ES-I3 (cell line): ENCODE results near the gene ZNF330.
"Not testable (repeated sequence)": the region's sequence is repeated elsewhere in the genome, so short reads cannot be mapped to it uniquely, and the experiment has no call there.

Experiments used
- H3K36me3 ChIP-seq: 2 replicates; pipeline ENCODE4 v1.6.1; 2013; ENCODE audit warnings: mild to moderate bottlenecking, low read length, control low read depth, moderate library complexity; ENCODE audit not compliant: insufficient read depth
- H3K4me1 ChIP-seq: 2 replicates; pipeline ENCODE4 v1.6.1; 2013; ENCODE audit warnings: mild to moderate bottlenecking, control low read depth, low read length; ENCODE audit not compliant: insufficient read depth
- H3K9ac ChIP-seq: 2 replicates; pipeline ENCODE4 v1.6.1; 2013; ENCODE audit warnings: low read depth, mild to moderate bottlenecking, low read length, moderate library complexity
- H3K9me3 ChIP-seq: 2 replicates; pipeline ENCODE4 v1.6.1; 2013; ENCODE audit warnings: mild to moderate bottlenecking, low read length, moderate library complexity; ENCODE audit not compliant: control insufficient read depth, insufficient read depth

The ZNF330 gene

DNA sequence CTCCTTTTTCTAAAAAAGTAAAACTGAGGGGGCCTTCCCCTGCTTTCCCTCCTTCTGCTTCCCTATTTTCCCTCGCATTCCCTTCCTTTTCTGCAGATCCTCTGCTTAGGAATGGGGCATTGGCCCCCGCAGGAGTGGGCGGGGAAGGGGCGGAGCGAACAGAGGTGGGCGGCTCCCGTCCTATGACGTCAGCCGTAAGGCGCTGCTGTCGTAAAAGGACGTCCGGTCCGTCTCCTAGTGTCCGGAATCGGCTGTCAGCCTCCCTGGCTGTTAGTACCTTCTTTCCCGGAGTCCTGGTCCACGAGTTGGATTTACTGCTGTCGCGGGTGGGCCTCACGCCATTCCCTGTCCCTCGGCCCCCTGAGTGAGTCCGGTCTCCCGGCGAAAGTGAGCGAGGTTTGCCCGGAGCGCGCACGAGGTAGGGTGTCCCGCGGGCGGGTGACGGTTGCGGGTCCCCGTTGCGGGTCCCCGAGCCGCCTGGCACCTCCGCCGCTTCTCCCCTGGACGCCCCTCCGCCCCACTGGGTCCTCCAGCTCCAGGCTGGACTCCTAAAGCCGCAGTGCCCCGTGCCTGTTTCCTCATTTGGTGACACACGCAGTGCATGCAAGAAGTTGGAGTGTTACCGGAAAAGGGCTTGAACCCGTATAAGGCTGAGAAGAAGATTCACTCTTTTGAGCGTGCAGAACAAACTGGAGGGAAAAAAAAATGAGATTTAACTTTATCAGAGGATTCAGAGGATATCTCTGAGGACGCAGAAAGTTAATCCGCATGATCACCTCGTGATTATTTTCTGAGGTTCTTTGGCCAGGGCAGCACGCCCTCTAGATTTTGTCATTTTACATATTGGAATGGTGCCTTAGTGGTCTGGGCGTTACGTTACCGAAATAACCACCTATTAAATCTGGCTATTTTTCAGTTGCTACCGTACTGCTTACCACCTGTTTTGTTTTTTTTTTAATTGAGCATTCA is at the start of gene ZNF330:
ZNF330 (plus strand) TSS at position 205 of the 969 bp plus-strand sequence. CDS start 1,477 bp downstream, outside the sequence.
- Histone ChIP-seq H3K9ac (peak within 1 kb of the TSS; percentile 83), H3K36me3 (no peaks in the 10 kb centered on the region), H3K9me3 (no peaks in the 10 kb centered on the region), H3K4me1 (peaks cover 7% of the 10 kb centered on the region; the same call in 1 of the 2 replicates)

DNA sequence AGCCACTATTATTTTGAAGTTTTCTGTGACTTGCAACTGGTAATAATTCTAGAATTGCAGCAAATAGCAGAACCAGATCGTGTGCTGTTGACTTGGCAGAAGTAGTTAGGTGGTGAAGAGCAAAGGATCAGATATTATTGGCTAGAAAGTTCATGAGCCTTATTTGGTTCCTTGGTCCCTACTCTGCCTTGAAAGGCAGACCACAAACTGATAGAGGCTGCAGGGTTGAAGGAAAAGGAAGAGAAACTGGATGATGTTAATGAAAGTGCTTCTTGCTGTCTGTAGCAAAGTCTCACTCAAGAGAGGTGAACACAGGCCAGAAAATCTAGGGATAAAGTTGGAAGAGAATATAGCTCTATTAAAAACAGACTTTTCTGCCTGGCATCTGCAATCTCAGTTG is 46.2 kb upstream of the ZNF330 start:
- Histone ChIP-seq H3K9me3 (no peaks in the 10 kb centered on the region), H3K36me3 (no peaks in the 10 kb centered on the region), H3K9ac (no peak overlapping the region), H3K4me1 (no peaks in the 10 kb centered on the region)

DNA sequence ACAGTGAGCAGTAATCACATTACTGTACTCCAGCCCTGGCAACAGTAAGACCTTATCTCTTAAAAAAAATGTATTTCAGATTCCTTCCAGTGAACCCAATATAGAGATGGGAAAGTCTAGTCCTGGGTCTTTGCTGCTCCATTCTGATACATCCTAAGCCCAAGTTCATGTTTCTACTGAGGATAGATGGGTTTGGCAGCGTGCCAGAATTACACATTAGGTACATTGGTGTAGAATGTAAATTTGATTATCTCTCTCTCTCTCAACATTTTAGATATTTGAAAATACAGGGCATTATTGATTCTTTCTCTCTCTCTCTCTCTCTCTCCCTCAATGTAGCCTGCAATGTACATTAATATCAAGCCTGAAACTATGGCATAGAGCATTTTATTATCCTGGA is 43.5 kb upstream of the ZNF330 start:
- Histone ChIP-seq H3K36me3 (no peaks in the 10 kb centered on the region), H3K9ac (no peak overlapping the region), H3K4me1 (no peaks in the 10 kb centered on the region), H3K9me3 (no peaks in the 10 kb centered on the region)

DNA sequence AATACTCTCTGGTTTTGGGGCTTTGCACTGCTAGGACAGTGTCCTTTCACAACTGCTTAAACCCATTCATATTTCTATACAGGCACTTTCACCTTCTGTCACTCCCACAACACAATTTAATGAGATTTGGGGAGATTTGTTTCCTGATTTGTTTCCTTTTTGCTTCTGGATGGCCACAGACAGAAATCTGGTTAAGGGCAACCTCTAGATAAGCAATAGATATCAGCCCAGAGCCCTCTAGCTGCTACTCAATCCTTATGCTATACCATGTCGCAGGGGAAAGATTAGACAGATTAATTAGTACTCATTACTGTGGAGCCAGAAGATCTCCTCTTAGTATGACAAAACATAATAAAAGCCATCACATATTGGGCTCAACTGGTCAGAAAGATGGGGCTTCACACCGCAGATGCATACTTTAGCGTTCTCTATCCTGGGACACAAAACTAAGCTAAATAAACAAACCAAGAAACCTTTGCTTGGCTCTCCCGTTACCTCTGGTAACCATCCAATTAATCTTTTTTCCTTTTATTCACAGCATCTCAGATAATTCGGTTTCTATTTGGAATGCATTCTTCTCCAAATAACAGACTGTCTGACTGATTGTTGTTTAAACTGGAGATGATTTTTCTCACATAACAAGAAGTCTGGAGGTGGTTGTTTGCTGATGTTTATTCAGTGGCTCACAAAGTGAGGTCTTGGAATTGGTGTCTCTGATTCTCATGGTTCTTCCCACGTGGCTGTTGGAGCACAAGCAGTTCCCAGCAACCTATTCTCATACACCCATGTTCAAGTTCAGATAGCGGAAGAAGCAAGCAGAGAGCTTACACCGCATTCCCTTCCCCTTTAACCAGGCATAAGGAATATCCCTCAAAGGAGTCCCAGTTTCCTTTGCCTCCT is 41.0 kb upstream of the ZNF330 start:
- Histone ChIP-seq H3K36me3 (no peaks in the 10 kb centered on the region), H3K4me1 (no peaks in the 10 kb centered on the region), H3K9me3 (no peaks in the 10 kb centered on the region), H3K9ac (no peak overlapping the region)

DNA sequence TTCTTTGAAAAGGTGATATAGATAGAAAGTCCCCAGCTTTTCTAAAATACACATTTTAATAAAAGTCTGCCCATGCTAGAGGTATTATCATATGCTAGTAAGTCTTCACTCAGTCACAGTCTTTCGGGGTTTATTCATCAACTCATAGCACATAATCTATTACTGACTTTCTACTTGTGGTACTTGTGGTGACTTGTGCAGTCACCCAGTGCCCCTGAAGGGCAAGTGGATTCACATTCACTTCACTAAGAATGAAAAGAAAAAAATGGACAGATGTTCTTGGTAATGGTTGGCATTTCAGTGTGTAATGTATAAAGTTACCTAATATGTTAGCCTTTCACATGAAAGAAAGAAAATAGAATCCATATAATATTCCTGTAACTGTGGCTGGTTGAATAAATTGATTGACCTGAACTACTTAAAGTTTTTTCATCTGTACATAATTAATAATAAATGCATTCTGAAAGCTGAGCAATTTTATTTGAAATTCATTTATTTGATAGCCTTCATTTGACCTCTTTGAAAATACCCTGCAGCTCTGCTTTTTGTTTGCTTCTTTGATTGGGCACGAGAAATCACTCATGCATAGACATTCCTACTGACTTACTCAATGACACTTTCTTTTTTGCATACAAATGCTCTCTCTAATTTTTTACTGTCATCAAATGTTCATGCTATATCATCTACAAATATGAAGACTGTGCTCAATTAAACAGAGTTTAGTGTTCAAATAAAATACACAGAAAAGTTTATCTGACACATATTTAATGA is 39.5 kb upstream of the ZNF330 start:
- Histone ChIP-seq H3K4me1 (no peaks in the 10 kb centered on the region), H3K9ac (no peak overlapping the region), H3K9me3 (no peaks in the 10 kb centered on the region), H3K36me3 (no peaks in the 10 kb centered on the region)

DNA sequence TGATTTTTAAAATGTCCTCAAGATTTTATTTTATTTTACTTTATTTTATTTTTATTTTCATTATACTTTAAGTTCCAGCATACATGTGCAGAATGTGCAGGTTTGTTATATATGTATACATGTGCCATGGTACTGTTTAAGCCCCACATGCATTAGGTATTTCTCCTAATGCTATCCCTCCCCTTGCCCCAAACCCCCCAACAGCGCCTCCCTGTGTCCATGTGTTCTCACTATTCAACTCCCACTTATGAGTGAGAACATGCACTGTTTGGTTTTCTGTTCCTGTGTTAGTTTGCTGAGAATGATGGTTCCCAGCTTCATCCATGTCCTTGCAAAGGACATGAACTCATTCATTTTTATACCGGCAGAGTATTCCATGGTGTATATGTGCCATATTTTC is 37.2 kb upstream of the ZNF330 start:
- H3K9ac ChIP-seq, H3K9me3 ChIP-seq, H3K36me3 ChIP-seq, H3K4me1 ChIP-seq: not testable (repeated sequence)

DNA sequence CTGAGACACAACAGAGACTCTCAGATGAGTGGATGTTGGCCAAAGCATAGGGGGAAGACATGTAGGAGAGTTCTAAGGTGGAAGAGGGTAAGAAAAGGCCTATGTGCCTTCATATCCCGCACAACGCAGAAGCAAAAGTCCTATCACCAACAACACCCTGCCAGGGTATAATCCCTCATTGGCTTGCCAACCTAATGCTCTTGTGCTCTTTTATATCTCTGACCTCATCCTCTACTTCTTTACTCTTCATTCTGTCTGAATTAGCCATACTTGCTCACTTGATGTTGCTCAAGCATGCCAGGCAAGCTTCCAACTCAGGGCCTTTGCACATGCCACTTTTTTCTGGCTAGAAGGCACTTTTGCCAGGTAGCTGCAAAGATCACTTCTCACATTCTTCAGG is 28.1 kb upstream of the ZNF330 start:
- Histone ChIP-seq H3K9ac (no peak overlapping the region), H3K9me3 (0 out of 2 replicates have a peak, but pooled peaks cover 5% of the 10 kb centered on the region), H3K4me1 (no peaks in the 10 kb centered on the region), H3K36me3 (no peaks in the 10 kb centered on the region)

DNA sequence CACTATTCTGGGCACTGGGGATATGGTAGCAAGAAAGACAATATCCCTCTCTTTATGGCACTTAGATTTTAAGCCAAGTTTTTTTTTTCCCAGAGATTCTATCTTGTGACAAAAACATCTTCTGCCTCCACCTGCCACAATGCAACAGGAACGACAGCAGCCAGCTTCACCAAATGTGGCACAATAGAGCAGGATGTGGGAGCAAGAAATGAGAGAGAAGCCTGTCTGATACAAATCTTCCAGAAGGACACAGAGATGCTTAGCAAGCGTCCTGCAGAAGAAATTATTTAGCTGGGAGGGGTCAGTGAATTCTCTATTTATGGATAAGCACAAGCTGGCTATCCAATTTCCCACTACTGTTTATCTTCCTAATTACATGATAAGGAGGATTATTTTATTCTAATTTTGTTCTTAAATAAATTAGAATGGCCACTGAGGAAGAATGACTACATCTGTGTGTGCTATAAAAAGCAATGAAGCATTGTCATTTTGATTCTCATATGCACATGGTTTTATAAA is 27.1 kb upstream of the ZNF330 start:
- no peaks in the 10 kb centered on the region for H3K36me3 ChIP-seq
- no peak overlapping the region for H3K9ac ChIP-seq
- H3K9me3 ChIP-seq = 0 out of 2 replicates have a peak, but pooled peaks cover 5% of the 10 kb centered on the region
- no peaks in the 10 kb centered on the region for H3K4me1 ChIP-seq

DNA sequence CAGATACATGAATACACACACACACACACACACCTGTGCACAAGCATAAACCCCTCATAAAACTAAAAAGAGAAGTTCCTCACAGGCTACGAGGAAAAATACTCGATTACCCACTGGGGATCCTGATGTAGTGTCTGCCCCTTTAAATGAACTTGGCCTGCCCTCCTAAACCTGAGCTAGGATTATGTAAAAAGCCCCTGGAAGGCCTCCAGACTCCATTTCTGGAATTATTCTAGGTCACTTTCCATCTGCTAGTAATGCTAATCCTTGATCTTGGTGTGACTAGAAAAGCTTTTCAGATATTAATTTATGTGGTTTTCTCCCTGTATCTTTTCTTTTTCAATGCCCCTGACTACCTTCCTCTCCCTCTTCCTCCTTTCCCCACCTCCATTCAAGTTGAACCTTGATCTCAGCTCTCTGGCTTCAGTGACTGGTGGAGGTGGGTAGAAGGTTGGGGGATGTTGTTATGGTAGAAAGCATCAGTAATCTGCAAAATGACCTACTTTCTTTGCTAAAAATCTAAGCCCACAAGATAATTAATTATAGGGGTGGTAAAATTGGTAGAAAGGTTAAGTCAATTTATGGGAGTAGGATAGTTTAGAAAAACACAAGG is 25.5 kb upstream of the ZNF330 start:
- 0 out of 2 replicates have a peak, but pooled peaks cover 5% of the 10 kb centered on the region for H3K9me3 ChIP-seq
- no peak overlapping the region for H3K9ac ChIP-seq
- no peaks in the 10 kb centered on the region for H3K4me1 ChIP-seq
- H3K36me3 ChIP-seq = no peaks in the 10 kb centered on the region

DNA sequence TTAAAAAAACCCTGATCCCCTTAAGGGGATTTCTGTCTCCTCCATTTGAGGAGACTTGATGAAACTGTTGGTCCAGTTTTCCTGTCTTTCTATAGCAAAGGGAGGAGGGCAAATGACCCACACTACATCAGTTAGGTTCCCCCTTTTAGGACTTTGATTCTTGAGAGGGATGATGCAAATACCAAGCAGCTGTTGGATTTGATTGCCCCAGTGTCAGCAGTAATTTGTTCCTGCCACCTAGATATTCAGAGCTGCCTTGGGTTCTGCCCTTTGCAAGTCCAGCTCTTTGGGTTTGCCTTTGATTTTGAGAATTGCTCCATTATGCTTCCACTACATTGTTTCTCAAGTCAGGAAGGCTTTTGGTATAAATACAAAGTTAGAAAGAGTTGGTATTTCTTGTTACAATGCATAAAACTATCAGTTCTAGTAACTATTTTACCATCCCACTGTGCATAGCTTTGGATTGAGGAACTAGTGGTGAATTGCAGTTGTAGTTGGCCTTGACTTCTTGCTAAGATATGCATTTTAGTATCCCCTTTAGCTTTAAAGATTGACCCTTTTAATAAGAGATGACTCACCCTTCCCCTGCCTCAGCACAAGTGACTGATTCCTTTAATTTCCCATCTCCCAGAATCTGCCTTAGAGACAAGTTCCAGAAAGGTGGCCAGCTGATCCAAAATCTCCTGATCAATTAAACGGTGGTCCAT is 24.3 kb upstream of the ZNF330 start:
- H3K4me1 ChIP-seq = no peaks in the 10 kb centered on the region
- no peaks in the 10 kb centered on the region for H3K36me3 ChIP-seq
- 0 out of 2 replicates have a peak, but pooled peaks cover 5% of the 10 kb centered on the region for H3K9me3 ChIP-seq
- no peak overlapping the region for H3K9ac ChIP-seq

DNA sequence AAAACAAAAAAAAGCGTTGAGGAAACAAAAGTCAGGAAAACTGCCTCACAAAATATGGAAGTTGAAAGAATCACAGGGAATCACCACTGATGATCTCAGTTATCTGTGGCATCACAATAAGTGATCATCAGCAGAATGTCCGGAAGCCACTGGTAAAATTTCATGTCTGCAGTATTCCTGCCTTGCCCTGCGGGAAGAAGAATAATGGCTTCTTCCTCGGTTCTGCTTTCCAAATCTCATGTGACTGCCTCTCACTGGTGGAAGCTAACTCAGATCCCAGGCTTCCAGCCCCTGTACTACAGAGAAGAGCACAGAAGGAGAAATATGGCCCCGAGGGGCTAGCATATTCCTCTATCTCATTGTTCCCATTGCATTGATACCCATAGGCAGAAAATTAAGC is 12.7 kb upstream of the ZNF330 start:
- Histone ChIP-seq H3K36me3 (no peaks in the 10 kb centered on the region), H3K9me3 (no peaks in the 10 kb centered on the region; the same call in 1 of the 2 replicates), H3K4me1 (no peaks in the 10 kb centered on the region), H3K9ac (no peak overlapping the region)

DNA sequence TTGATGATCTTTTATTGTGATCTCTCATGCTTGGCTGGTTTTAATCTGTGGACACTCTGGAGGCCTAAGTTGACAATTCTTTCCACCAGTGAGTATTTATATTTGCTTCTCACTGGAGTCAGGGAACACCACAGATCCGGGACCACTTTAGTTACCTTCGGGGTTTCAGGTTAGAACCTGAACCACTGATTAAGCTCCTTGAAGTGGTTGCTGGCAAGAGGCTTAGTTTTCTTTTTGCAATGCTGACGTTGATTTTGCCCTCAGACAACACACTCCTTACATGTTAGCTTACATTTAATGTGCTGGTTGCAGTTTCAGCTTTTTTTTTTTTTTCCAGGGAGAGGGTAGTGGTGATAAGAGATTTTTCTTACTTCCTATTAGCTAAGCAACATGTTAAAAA is 10.5 kb upstream of the ZNF330 start:
- Histone ChIP-seq H3K4me1 (no peaks in the 10 kb centered on the region), H3K9ac (no peak overlapping the region), H3K36me3 (no peaks in the 10 kb centered on the region), H3K9me3 (no peaks in the 10 kb centered on the region; the same call in 1 of the 2 replicates)

DNA sequence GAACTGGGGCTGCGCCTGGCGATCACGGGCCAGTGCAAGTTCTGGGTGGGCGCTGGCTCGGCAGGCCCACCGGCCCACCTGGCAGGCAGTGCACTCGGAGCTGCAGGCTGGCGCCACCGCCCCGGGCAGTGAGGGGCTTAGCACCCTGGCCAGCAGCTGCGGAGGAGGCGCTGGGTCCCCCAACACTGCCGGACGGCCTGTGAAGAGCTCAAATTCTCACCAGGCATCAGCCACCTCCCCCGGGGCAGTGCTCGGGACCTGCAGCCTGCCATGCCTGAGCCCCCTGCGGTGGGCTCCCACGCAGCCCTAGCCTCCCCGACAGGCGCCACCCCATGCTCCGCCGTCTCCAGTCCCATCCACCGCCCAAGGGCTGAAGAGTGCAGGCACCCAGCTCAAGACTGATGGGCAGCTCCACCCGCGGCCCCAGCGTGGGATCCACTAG is 7.1 kb upstream of the ZNF330 start:
- no peak overlapping the region for H3K9ac ChIP-seq
- no peaks in the 10 kb centered on the region for H3K36me3 ChIP-seq
- no peaks in the 10 kb centered on the region for H3K9me3 ChIP-seq
- H3K4me1 ChIP-seq = no peaks in the 10 kb centered on the region
